HEK293 (cell line): ENCODE results near the gene SKI.

Source experiments
- CTCF ChIA-PET: fragments of 350-600 bp; formaldehyde crosslinking; extraction: SDS; loops from one replicate; lab custom pipeline; 2021; ENCODE audit warnings: antibody characterized with exemption; lab: Yijun Ruan, JAX
- POLR2A ChIA-PET: fragments of 300-600 bp; formaldehyde crosslinking; extraction: SDS; loops from one replicate; lab custom pipeline; 2020; ENCODE audit warnings: antibody characterized with exemption, inconsistent platforms; lab: Yijun Ruan, JAX
- H3K27ac ChIP-seq: fragments of 200-500 bp; sonication (Bioruptor generic); 2 replicates; pipeline ENCODE4 v1.5.1; 2014; ENCODE audit warnings: low read depth, low read length, control low read depth, inconsistent platforms; ENCODE audit errors: extremely low read depth
- H3K36me3 ChIP-seq, 2 experiments: fragments of 200-500 bp in 1 of 2; sonication (Bioruptor generic) in 1 of 2; 1 replicate in 1 of 2; 2 replicates in 1 of 2; pipeline ENCODE4 v1.5.1; 2014 to 2017; ENCODE audit warnings: inconsistent platforms in 2 of 2, low read length in 2 of 2; ENCODE audit not compliant: control insufficient read depth in 2 of 2, insufficient read depth in 1 of 2
- H3K4me1 ChIP-seq: fragments of 200-500 bp; sonication (Bioruptor generic); 2 replicates; pipeline ENCODE4 v1.5.1; 2014; ENCODE audit warnings: mild to moderate bottlenecking, low read length, inconsistent platforms; ENCODE audit not compliant: control insufficient read depth, insufficient read depth
- H3K4me3 ChIP-seq: 2 replicates; pipeline ENCODE4 v1.5.1; 2011; ENCODE audit warnings: low read depth, mild to moderate bottlenecking, control low read depth, low read length, moderate library complexity
- H3K9me3 ChIP-seq: fragments of 200-500 bp; sonication (Bioruptor generic); 2 replicates; pipeline ENCODE4 v1.5.1; 2014; ENCODE audit warnings: low read depth, low read length, inconsistent platforms; ENCODE audit not compliant: control insufficient read depth, insufficient read depth
- ATF2 ChIP-seq: fragments of 450-650 bp; formaldehyde crosslinking; IDR thresholded peaks from 2 replicates; pipeline ENCODE4 v1.5.1; 2016; ENCODE audit warnings: missing biosample characterization, missing genetic modification characterization, low read depth
- CTCF ChIP-seq: fragments of 450-650 bp; formaldehyde crosslinking; IDR thresholded peaks from 2 replicates; pipeline ENCODE4 v1.5.1; 2016; ENCODE audit warnings: missing biosample characterization, missing genetic modification characterization
- GFI1B ChIP-seq: fragments of 450-650 bp; formaldehyde crosslinking; IDR thresholded peaks from 2 replicates; pipeline ENCODE4 v1.5.1; 2016; ENCODE audit warnings: missing biosample characterization, missing genetic modification characterization
- HOXC10 ChIP-seq: sonication (generic); formaldehyde crosslinking; IDR thresholded peaks from 2 replicates; pipeline ENCODE4 v1.8.1; 2023; ENCODE audit warnings: mild to moderate bottlenecking, missing genetic modification reagents
- MYNN ChIP-seq: fragments of 450-650 bp; formaldehyde crosslinking; IDR thresholded peaks from 2 replicates; pipeline ENCODE4 v1.5.1; 2016; ENCODE audit warnings: missing biosample characterization, missing genetic modification characterization, borderline replicate concordance
- PRDM1 ChIP-seq: fragments of 450-650 bp; formaldehyde crosslinking; IDR thresholded peaks from 2 replicates; pipeline ENCODE4; 2016; ENCODE audit warnings: missing biosample characterization, missing genetic modification characterization
- PRDM4 ChIP-seq: fragments of 450-650 bp; formaldehyde crosslinking; IDR thresholded peaks from 2 replicates; pipeline ENCODE4 v1.5.1; 2017; ENCODE audit warnings: missing biosample characterization, missing genetic modification characterization
- RBAK ChIP-seq: fragments of 450-650 bp; formaldehyde crosslinking; IDR thresholded peaks from 2 replicates; pipeline ENCODE4 v1.5.1; 2016; ENCODE audit warnings: missing biosample characterization, missing genetic modification characterization
- ZBTB8A ChIP-seq: fragments of 450-650 bp; formaldehyde crosslinking; IDR thresholded peaks from 2 replicates; pipeline ENCODE4 v1.5.1; 2016; ENCODE audit warnings: missing biosample characterization, missing genetic modification characterization
- ZNF112 ChIP-seq: fragments of 450-650 bp; formaldehyde crosslinking; IDR thresholded peaks from 2 replicates; pipeline ENCODE4 v1.5.0; 2017; ENCODE audit warnings: missing biosample characterization, missing genetic modification characterization
- ZNF175 ChIP-seq: fragments of 450-650 bp; formaldehyde crosslinking; IDR thresholded peaks from 2 replicates; pipeline ENCODE4 v1.5.1; 2016; ENCODE audit warnings: missing biosample characterization, missing genetic modification characterization
- ZNF18 ChIP-seq: fragments of 450-650 bp; formaldehyde crosslinking; IDR thresholded peaks from 2 replicates; pipeline ENCODE4 v1.5.1; 2016; ENCODE audit warnings: missing biosample characterization, missing genetic modification characterization
- ZNF211 ChIP-seq: fragments of 450-650 bp; formaldehyde crosslinking; IDR thresholded peaks from 2 replicates; pipeline ENCODE4 v1.5.1; 2016; ENCODE audit warnings: low read depth, missing biosample characterization, missing genetic modification characterization
- ZNF280C ChIP-seq: fragments of 450-650 bp; formaldehyde crosslinking; IDR thresholded peaks from 2 replicates; pipeline ENCODE4 v1.5.1; 2016; ENCODE audit warnings: missing biosample characterization, missing genetic modification characterization
- ZNF335 ChIP-seq: fragments of 450-650 bp; formaldehyde crosslinking; conservative IDR thresholded peaks from 2 replicates; pipeline ENCODE4 v1.5.1; 2016; ENCODE audit warnings: missing biosample characterization, missing genetic modification characterization
- ZNF350 ChIP-seq: fragments of 450-650 bp; formaldehyde crosslinking; IDR thresholded peaks from 2 replicates; pipeline ENCODE4 v1.5.0; 2017; ENCODE audit warnings: missing biosample characterization, mild to moderate bottlenecking, missing genetic modification characterization
- ZNF433 ChIP-seq: fragments of 450-650 bp; formaldehyde crosslinking; IDR thresholded peaks from 2 replicates; pipeline ENCODE4 v1.5.1; 2016; ENCODE audit warnings: missing biosample characterization, missing genetic modification characterization, low read depth
- ZNF596 ChIP-seq: fragments of 450-650 bp; IDR thresholded peaks from 2 replicates; pipeline ENCODE4 v1.5.0; 2018; ENCODE audit warnings: missing biosample characterization, mild to moderate bottlenecking, missing genetic modification characterization, moderate library complexity
- ZNF670 ChIP-seq: fragments of 450-650 bp; formaldehyde crosslinking; IDR thresholded peaks from 2 replicates; pipeline ENCODE4 v1.5.1; 2016; ENCODE audit warnings: missing biosample characterization, missing genetic modification characterization, low read depth
- ZNF701 ChIP-seq: fragments of 450-650 bp; formaldehyde crosslinking; IDR thresholded peaks from 2 replicates; pipeline ENCODE4 v1.5.1; 2016; ENCODE audit warnings: missing biosample characterization, missing genetic modification characterization
- ZNF704 ChIP-seq: fragments of 450-650 bp; formaldehyde crosslinking; IDR thresholded peaks from 2 replicates; pipeline ENCODE4 v1.5.1; 2016; ENCODE audit warnings: missing biosample characterization, missing genetic modification characterization
- ZNF707 ChIP-seq: fragments of 450-650 bp; formaldehyde crosslinking; IDR thresholded peaks from 2 replicates; pipeline ENCODE4 v1.5.1; 2016; ENCODE audit warnings: missing biosample characterization, missing genetic modification characterization

SKI gene

GRCh38 chr1:2346691-2347408 is 118.7 kb downstream of the SKI start (continued):
- no peak for TF ChIP-seq PRDM1 (tag by site-specific recombination)
- no peak for TF ChIP-seq ZBTB8A (tag by site-specific recombination)

GRCh38 chr1:2347409-2347785 is 119.3 kb downstream of the SKI start:
- POLR2A ChIA-PET: no interaction called here
- H3K9me3 ChIP-seq: no peaks in the 10 kb centered on the region
- TF ChIP-seq ZNF211 (tag by site-specific recombination) (no peak), HOXC10 (no peak), ZNF112 (tag by site-specific recombination) (no peak), ZNF280C (no peak), GFI1B (tag by site-specific recombination) (no peak), ZNF701 (tag by site-specific recombination) (no peak), ZNF596 (tag by site-specific recombination) (no peak), ZNF704 (tag by site-specific recombination) (no peak), ATF2 (no peak)
- TF ChIP-seq, all 188 proteins: peak for 0

GRCh38 chr1:2347896-2348295 is 119.8 kb downstream of the SKI start:
- CTCF ChIA-PET: no interaction called here
- Histone ChIP-seq H3K4me1 (no peaks in the 10 kb centered on the region), H3K36me3 (no peaks in the 10 kb centered on the region)

More at GRCh38 chr1:2347409-2347785, 119.3 kb downstream of the SKI start:
- no peak overlapping the region for H3K27ac ChIP-seq
- no peaks in the 10 kb centered on the region for H3K4me1 ChIP-seq
- CTCF ChIA-PET: no interaction called here
- H3K36me3 ChIP-seq: no peaks in the 10 kb centered on the region
- no peak overlapping the region for H3K4me3 ChIP-seq

More at GRCh38 chr1:2347896-2348295, 119.8 kb downstream of the SKI start:
- Histone ChIP-seq H3K4me3 (no peak overlapping the region), H3K9me3 (no peaks in the 10 kb centered on the region), H3K27ac (no peak overlapping the region)
- POLR2A ChIA-PET: no interaction called here
- TF ChIP-seq ZNF350 (tag by site-specific recombination) (no peak), MYNN (tag by site-specific recombination) (no peak), CTCF (tag by site-specific recombination) (no peak), ZNF701 (tag by site-specific recombination) (no peak), ZNF18 (tag by site-specific recombination) (no peak), ZNF335 (tag by site-specific recombination) (no peak), PRDM4 (tag by site-specific recombination) (no peak), ZNF175 (no peak), ZNF707 (no peak), ZNF670 (tag by site-specific recombination) (no peak), RBAK (tag by site-specific recombination) (no peak), ZNF433 (tag by site-specific recombination) (no peak)
